ENCODE measurements around the gene SEMA3E.

- TF ChIP-seq YY1 (IDR thresholded peaks at IDR 0.05; ENCODE audit: insufficient read depth, insufficient read length) = no peak
- TF ChIP-seq ZNF274 (IDR thresholded peaks at IDR 0.05; ENCODE audit: low read depth, low read length) = no peak
Measured at GRCh38 chr7:83649701-83650100, 762 bp upstream of the SEMA3E start.
